SU-DHL-6 (cell line): ENCODE data around the gene ZNF148.

ENCODE experiments used
- CTCF ChIP-seq: fragments of 200-600 bp; sonication (generic); IDR thresholded peaks from one replicate; pipeline ENCODE4 v1.5.1; 2017; ENCODE audit warnings: antibody characterized with exemption, mild to moderate bottlenecking, low read length, moderate library complexity; ENCODE audit not compliant: insufficient read depth, poor library complexity, severe bottlenecking
- EZH2phosphoT487 ChIP-seq: fragments of 200-600 bp; sonication (generic), shearing (Covaris generic); conservative IDR thresholded peaks from 2 replicates; pipeline ENCODE4 v1.6.1; 2018; ENCODE audit warnings: mild to moderate bottlenecking, antibody characterized with exemption, low read length, moderate library complexity, mixed read lengths

- TF ChIP-seq CTCF (peak; percentile 30), EZH2phosphoT487 (no peak)
Observed at GRCh38 chr3:125202197-125202596, 172.9 kb downstream of the ZNF148 start.
